H1 (cell line): Measurements from ENCODE around the gene PITX1. TPM values are rescaled to one million over a fixed set of nuclear protein-coding genes. Genes with fewer than 3 reads are reported as not detected.

Source experiments
- CTCF ChIP-seq, 3 experiments: IDR thresholded peaks; 1 replicate in 2 of 3; 2 replicates in 1 of 3; pipeline versions ENCODE4 v1.5.1 to v1.6.1; 2011; ENCODE audit warnings: low read length in 3 of 3, mild to moderate bottlenecking in 3 of 3, inconsistent platforms in 2 of 3, low read depth in 1 of 3, moderate library complexity in 1 of 3; ENCODE audit not compliant: insufficient read depth in 1 of 3; ENCODE audit errors: control extremely low read depth in 1 of 3
- KDM1A ChIP-seq: fragments of 200-600, 300-600 bp; sonication (generic); IDR thresholded peaks from 2 replicates; pipeline ENCODE4 v1.7.1; 2016; ENCODE audit warnings: mild to moderate bottlenecking, low read length, borderline replicate concordance
- KDM5A ChIP-seq: fragments of 200-600 bp; IDR thresholded peaks from 2 replicates; pipeline ENCODE4 v1.7.1; 2012; ENCODE audit warnings: mild to moderate bottlenecking, low read length, inconsistent platforms, mixed read lengths
- NRF1 ChIP-seq: IDR thresholded peaks from 2 replicates; pipeline ENCODE4 v1.6.1; 2011; ENCODE audit warnings: mild to moderate bottlenecking, low read depth, low read length, improper control_type of control experiment
- POU5F1 ChIP-seq: IDR thresholded peaks from 2 replicates; pipeline ENCODE4 v1.6.1; 2011; ENCODE audit warnings: low read depth, mild to moderate bottlenecking, low read length, moderate library complexity
- SIRT6 ChIP-seq: IDR thresholded peaks from one replicate; pipeline ENCODE4 v1.7.1; 2012; ENCODE audit warnings: low read length, inconsistent platforms
- ZNF274 ChIP-seq: IDR thresholded peaks from 2 replicates; pipeline ENCODE4 v1.7.0; 2012; ENCODE audit warnings: low read length, borderline replicate concordance; ENCODE audit errors: extremely low read depth
- polyA plus RNA-seq, 7 experiments: library from polyadenylated mRNA; depleted of rRNA in 3 of 7; stranded (reverse) in 5 of 7; unstranded in 2 of 7; fragments of >200 nt in 5 of 7; fragments of 200-250 nt in 2 of 7; gene quantifications; 1 replicate in 5 of 7; 2 replicates in 1 of 7; 4 replicates in 1 of 7; pipeline versions ENCODE4 v1.2.1 to v1.2.3, GENCODE V29; 2011 to 2013; ENCODE audit warnings: missing spikeins in 2 of 7, mixed read lengths in 2 of 7
- total RNA-seq: library from RNA; stranded (reverse); fragmentation: NEBNext Ultra II Directional; extraction: Animal tissue kit (Norgen Biotek cat#: 25700); gene quantifications from 2 replicates; pipeline ENCODE4 v1.2.1, GENCODE V29; 2021

Gene PITX1
- total and polyA plus RNA-seq, 2 of the 8 experiments (the other 6 are each of a cell fraction or from before 2014, with no cell fraction given), result 0.03 TPM; not detected in 1

GRCh38 chr5:135012951-135013391, 21.1 kb downstream of the PITX1 start (continued):
- TF ChIP-seq CTCF (IDR thresholded peaks at IDR 0.05; ENCODE audit: control extremely low read depth in 1 of 3, insufficient read depth in 1 of 3, low read depth in 1 of 3, low read length in 3 of 3) (no peak), SIRT6 (no peak), NRF1 (no peak), KDM1A (no peak), POU5F1 (no peak), ZNF274 (no peak), KDM5A (no peak)
